HG03064 (cell line): ENCODE data around the gene HDDC3.
"Not testable (repeated sequence)": the region's sequence is repeated elsewhere in the genome, so short reads cannot be mapped to it uniquely, and the experiment has no call there.

Experiments used
- ATAC-seq: cut with Tn5 transposase; IDR thresholded peaks from one replicate; pipeline ENCODE4 v1.9.1; 2021; ENCODE audit warnings: low read depth; ENCODE audit not compliant: unreplicated experiment

Gene HDDC3

DNA sequence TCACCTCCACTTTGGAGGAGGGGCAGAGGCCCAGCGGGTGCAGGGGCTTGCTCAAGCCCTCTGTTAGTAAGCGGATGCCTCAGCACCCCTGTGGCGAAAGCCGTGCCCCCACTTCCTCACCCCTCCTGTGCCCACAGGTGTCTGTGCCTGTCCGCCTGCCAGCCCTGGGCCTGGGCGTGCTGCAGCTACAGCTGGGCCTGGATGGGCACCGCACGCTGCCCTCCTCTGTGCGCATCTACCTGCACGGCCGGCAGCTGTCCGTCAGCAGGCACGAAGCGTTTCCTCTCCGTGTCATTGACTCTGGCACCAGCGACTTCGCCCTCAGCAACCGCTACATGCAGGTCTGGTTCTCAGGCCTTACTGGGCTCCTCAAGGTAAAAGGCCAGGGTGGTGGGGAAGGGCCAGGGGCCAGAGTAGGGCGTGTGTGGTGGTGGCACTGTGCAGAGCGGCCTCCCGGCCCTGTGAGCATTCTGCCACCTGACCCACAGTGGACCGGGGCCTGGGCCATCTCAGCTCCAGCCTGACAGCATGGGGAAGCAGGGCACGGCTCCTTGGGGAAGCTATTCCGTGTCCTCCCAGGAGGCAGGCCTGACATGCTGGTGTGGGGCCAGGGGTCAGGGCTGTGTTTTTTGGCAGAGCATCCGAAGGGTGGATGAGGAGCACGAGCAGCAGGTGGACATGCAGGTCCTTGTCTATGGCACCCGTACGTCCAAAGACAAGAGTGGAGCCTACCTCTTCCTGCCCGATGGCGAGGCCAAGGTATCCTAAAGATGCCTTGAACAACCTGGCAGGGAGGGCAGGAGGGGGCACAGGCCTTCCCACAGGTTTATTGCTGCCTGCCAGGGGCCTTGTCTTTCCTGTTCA is 20.2 kb downstream of the HDDC3 start:
- no peak for ATAC-seq

DNA sequence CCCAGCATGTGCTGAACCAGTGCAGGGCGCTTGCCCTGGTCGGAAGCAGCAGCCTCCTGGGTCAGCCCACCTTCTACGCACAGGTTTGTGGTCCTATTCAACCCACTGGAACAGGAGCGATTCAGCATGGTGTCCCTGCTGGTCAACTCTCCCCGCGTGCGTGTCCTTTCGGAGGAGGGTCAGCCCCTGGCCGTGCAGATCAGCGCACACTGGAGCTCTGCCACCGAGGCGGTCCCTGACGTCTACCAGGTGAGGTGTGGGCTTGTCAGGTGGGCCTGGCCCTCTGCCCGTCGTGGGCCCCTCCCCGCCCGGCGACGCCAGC is 21.1 kb downstream of the HDDC3 start:
- ATAC-seq, result no peak

DNA sequence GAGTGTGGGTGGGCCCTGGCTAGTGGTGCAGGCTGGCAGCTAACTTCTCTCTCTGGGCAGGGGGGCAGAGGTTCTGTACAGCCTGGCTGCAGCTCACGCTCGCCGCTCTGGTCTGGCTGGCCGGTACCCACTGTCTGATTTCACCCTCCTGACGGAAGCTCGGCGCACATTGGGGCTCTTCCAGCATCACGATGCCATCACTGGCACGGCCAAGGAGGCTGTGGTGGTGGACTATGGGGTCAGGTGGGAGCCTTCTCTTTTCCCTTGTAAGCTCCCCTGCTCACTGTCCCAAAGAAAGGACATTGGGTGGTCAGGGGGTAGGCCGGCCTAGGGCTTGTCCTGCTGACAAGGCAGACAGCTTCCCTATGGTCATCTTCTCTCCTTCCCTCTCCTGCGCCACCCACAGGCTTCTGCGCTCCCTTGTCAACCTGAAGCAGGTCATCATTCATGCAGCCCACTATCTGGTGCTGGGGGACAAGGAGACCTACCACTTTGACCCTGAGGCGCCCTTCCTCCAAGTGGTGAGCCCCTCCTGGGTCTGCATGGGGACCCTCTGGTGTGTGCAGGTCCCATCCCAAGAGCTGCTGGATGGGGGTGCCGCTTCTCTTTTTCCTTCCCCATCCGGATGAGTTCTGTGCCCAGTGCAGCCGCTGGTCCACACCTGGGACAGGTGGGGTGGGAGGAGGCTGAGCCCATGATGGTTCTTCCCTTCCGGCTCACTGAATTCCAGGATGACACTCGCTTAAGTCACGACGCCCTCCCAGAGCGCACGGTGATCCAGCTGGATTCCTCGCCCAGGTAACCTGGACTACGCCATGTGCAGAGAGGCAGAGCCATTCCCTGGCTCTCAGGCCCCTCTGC is 21.7 kb downstream of the HDDC3 start:
- ATAC-seq, result no peak

DNA sequence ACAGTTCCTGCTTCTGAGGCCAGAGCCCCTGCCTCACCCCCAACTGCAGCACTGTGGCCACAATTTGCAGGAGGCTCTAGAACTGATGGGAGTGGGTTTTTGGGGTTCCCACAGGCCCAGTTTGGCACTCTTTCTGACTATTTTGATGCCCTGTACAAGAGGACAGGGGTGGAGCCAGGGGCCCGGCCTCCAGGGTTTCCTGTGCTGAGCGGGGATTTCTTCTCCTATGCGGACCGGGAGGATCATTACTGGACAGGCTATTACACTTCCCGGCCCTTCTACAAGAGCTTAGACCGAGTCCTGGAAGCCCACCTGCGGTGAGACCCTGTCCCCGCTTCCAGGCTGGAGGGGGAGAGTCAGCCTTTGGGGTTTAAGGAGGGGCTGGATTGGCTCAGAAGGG is 22.4 kb downstream of the HDDC3 start:
- no peak for ATAC-seq

DNA sequence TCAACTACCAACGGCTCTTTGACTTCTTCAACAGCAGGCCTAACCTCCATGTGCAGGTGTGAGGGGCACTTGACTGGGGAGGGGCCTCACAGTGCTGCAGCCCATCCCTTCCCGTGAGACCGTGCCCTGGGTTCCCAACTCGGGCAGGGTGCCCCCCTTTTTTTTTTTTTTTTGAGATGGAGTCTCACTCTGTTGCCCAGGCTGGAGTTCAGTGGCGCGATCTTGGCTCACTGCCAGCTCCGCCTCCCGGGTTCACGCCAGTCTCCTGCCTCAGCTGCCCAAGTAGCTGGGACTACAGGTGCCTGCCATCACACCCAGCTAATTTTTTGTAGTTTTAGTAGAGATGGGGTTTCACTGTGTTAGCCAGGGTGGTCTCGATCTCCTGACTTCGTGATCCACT is 22.9 kb downstream of the HDDC3 start:
- not testable (repeated sequence) for ATAC-seq

DNA sequence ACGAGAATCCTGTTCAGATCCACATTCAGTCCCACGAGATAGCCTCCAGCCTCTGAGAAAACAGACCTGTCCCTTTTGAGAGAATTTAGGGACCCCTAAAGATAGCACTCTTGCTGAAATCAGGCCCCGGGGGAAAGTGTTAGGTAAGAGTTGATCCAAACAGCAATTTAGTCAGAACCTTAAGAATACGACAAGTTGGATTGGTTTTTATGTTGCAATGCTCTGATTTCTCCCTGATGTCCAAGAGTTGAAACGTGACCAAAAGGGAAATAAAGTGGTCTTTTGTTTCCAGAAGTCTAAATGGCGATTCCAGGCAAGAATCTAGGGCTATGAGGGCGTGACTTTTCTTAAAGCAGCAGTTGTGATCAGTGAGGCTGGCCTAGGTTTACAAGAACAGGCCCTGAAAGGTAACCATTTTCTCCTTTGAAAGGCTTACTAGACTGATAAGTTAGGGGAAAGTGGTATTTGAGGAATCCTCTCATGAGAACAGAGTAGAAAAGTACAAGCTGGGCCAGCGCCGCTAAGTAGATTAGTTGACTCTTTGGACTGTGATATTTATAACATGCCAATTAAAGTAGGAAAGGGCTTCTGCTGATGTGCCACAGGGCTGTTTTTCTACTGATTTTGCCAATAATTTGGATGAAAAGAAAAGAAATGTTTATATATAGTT is 24.4 kb downstream of the HDDC3 start:
- no peak for ATAC-seq

DNA sequence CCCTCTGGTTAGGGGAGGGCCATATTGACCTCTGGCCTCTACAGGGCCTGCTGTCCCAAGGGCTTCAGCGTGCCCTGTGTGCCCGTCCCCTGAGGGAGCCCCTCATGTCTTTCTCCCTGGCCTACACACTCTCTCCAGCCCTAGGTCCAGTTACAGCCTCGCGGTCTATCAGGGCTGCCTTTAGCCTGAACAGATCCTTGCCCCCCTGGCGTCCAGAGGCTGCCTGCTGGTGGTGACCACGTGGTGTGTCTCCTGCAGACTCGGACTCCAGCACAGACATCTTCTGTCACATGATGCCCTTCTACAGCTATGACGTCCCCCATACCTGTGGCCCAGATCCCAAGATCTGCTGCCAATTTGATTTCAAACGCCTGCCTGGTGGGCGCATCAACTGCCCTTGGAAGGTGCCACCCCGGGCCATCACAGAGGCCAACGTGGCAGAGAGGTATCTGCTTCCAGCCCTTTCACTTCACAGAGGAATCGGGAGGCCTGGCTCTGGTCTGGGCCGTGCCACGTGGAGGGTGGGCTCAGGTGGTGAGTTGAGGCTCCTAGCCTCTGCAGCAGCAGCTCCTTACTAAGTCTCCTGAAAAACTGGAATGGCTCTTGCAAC is 25.2 kb downstream of the HDDC3 start:
- ATAC-seq, result no peak

DNA sequence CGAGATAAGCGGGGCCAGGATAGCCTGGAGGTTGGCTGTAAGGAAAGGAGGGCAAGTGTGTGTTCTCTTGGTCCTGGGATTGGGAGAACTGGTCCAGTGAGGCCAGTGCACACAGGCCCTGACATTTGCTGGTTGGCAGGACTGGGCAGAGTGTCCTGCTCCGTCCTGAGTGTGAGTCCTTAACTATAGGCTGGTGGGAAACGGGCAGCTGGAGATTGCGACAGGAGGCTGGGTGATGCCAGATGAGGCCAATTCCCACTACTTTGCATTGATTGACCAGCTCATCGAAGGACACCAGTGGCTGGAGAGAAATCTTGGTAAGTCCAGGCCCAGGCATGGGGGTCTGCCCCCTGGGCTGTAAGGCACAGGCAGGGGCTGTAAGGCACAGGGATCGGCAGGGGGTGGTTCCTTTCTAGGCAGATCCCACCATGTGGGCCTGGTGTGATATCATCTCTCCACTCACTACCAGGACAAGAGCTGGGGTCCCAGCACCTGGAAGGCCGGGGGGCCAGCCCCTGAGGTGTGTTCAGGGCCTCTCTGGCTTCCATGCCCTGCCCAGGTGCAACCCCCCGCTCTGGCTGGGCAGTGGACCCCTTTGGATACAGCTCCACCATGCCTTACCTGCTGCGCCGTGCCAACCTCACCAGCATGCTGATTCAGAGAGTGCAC is 26.0 kb downstream of the HDDC3 start:
- no peak for ATAC-seq

DNA sequence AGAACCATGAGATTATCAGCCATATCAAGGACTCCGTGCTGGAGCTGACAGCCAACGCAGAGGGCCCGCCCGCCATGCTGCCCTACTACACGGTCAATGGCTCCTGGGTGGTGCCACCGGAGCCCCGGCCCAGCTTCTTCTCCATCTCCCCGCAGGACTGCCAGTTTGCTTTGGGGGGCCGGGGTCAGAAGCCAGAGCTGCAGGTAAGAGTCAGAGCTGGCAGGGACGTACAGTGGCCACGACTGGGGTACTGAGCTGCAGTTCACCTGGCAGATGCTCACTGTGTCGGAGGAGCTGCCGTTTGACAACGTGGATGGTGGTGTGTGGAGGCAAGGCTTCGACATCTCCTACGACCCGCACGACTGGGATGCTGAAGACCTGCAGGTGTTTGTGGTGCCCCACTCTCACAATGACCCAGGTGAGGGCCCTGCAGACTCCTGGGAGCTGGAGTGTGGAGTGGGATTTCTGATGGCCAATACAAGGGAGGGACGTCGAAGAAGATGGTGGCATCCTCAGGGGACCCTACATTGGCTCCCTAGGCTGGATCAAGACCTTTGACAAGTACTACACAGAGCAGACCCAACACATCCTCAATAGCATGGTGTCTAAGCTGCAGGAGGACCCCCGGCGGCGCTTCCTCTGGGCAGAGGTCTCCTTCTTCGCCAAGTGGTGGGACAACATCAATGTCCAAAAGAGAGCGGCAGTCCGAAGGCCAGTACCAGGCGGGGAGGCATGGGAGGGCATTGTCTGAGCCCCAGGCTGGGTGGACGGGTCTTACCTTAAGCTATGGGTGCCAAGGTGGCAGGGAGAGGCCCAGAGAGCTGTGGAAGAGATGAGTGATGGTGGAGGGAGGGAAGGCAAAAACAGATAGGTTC is 26.8 kb downstream of the HDDC3 start:
- ATAC-seq, result no peak

DNA sequence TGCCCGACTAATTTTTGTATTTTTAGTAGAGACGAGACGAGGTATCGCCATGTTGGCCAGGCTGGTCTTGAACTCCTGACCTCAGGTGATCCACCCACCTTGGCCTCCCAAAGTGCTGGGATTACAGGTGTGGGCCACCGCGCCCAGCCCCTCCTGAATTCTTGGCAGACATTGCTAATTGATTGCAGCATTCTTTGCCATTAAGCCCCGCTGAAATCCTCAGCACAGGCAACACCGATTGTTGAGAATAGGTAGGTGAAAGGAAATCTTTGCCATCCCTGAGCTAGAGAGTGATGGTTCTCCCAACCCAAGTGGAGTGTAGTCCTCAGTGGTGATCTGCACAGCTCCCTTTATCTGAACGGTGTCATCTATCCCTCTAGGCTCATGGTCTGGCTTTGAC is 27.6 kb downstream of the HDDC3 start:
- ATAC-seq, result no peak

DNA sequence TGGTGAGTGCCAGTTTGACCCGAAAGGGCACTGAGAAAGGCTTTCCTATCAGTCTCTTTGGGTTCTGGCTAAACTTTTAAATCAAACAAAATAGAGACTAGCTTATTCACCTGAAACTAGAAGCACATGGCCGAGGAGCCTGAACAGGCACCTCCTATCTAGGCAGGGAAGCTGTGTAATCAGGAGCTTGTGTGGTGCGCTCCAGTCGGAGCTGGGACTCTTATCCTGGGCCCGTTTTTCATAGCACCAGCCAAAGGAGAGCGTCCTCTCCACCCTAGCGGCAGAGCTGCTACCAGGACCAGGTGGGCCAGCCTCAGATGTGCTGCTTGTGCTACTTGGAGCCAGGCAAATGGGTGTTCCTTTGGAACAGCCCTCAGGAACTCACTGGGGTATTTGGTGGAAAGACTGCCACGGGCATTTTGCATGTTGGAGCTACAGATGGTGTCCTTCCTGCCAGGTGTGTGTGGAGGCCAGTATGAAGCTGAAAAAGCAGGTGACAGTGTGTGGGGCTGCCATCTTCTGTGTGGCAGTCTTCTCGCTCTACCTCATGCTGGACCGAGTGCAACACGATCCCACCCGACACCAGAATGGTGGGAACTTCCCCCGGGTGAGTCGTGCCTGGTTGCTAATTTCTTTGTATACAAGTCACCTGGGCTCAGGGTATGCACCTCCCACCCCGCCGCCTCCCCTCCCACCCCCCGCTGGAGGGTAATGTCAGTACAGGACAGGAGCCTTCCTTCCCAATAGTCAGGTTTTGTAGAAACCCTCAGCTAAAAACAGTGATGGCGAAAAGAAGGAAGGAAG is 28.4 kb downstream of the HDDC3 start:
- ATAC-seq, result no peak

DNA sequence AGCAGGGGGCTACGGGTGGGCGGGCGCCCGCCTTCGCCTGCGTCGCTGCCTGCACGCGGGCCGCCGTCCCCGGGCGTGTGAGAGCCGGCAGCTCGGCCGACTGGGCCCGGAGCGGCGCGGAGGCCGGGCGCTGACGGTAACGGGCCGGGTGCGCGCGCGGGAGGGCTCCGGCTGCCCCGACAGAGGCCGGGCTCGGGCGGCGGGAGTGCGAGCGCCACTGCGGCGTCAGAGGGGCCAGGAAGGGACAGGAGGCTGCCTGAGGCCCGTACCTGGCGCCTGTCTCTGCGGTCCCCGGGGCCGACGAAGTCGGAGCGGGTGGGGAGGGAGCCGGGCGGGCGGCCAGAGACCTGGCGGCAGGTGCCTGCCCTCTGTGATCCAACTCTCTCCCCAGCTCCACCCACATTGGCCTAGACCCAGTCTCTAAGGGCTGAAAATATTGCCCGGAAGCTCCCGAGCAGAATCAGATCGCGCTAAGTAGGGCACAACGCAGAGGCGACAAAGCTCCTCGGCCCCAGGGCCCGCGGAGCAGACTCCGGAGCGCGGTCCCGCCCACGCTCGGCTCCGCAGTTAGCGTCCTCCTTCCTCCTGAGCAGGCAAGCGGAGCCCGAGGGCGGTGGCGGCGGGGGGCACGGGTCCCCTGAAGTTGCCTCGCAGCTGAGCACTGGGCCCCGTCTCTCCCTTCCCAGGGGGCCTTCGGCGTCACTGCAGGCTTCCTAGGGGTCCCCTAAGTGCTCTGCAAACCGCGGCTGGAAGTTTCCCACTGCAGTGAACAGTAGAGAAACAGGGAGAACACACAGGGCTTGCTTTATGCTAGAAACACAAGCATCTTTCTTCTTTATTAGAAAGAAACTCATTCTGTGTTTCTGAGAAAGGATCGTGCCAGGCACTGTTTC is 29.3 kb downstream of the HDDC3 start, which contains the start of gene MAN2A2:
MAN2A2 (plus strand) TSS at position 463 of the 893 bp plus-strand sequence. CDS start 906 bp downstream, outside the sequence.
- ATAC-seq, result peak; percentile 52

DNA sequence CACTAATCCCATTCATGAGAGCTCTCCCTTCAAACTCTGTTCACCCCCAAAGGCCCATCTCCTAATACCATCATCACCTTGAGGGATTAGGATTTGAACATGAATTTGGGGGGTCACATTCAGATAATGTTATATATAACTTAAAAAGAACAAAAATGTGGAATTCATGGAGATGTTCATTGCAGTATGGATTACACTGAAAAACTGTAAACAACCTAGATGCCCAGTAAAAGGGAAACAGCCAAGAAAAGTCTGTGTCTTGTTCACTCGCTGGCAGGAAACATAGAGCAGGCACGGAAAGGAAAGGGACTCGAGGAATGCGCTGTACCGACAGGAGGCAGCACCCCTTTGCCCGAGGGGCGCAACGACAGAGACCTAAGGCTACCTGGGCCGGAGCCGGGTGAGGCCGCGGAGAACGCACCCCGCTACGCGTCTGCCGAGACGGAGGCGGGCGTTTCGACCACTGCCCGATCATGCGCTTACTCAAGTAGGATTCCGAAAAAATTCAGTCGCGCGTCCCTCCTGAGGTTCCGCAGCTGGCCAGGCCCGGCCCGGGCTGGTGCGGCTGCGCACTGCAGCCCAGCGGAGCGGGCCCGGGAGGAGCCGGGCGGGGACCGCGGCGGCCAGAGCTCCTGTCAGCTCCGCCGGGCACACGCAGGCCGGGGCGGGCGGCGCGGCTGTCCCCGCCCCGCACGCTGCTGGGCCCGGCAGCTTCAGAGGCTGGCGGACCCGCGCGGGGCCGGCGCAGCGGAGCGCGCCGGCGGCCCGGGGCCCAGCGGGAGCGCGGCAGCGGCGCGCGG is 30.1 kb downstream of the HDDC3 start:
- peak; percentile 72 for ATAC-seq

DNA sequence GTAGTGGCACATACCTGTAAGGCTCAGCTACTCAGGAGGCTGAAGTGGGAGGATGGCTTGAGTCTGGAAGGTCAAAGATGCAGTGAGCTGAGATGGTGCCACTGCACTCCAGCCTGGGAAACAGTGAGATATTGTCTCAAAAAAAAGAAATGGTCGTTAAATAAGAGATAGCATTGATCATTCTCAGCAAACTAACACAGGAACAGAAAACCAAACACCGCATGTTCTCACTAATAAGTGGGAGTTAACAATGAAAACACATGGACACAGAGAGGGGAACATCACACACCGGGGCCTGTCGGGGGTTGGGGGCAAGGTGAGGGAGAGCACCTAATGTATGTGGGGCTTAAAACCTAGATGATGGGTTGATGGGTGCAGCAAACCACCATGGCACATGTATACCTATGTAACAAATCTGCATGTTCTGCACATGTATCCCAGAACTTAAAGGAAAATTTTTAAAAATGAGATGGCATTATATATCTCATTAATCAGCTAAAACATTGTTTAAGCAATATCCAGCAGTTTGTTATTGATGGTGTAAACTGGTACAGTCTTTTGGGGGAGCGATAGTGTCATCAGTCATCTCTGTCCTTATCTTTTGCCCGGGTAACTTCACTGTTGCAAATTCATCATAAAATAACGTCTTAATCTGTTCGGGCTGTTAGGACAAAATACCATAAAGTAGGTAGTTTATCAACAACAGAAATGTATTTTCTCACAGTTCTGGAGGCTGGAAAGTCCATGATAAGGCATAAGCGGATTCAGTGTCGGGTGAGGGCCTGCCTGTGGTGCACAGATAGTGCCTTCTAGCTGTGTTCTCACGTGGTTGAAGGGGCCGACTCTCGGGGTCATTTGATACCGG is 30.9 kb downstream of the HDDC3 start:
- ATAC-seq, result no peak

DNA sequence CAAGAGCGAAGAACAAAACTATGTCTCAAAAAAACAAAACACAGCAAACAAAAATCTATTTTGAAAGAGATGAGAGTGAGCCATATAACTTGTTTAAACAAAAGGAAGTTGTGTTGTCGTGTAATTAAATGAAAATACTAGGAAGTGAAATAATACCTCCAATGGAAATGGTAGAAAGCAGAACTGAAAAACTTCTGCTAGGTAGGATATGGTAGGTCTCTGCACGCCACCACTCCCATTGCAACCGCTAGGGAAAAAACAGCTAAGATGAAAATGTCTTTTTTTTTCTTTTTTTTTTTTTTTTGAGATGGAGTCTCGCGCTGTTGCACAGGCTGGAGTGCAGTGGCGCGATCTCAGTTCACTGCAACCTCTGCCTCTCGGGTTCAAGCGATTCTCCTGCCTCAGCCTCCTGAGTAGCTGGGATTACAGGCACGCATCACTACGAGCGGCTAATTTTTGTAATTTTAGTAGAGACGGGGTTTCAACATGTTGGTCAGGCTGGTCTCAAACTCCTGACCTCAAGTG is 35.2 kb downstream of the HDDC3 start:
- not testable (repeated sequence) for ATAC-seq
